Astrocyte of the hippocampus (primary cell): ENCODE data around the gene P3R3URF.

Source experiments
- DNase-seq: peaks from one replicate; pipeline ENCODE4 v3.0.0; 2011; ENCODE audit warnings: low read depth, low spot score

P3R3URF gene

DNA sequence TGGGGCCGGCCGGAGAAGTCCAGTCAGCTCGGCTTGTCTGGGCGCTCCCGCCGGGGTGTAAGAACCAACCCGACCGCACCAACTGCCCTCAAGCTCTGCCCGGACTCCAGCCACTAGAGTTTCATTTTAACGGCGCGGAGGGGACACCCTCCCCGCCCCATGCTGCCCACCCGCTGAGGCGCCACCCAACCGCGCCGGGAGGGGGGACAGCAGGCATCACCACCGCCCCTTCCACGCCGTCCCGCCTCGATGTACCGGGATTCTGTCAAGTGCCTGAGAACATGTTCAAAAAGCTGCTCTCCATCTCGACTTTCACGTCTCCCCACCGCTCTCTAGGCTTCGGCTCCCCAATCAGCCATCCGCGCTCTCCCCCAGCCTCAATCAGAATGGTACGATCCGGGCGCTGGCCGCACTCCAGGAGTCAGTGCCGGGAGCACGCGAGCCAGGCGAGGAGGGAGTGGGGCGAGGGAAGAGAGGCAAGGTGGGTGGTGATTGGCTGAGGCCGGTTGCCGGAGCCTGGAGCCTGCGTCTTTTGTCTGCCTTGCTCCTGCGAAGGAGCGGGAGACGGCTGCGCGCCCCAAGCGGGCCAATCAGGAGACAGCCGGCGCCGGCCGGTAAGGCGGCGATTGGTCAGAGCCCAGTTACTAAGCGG lies 43.6 kb downstream of the P3R3URF start, which contains the start of gene PIK3R3:
PIK3R3 (minus strand) TSS at position 101 of the 652 bp plus-strand sequence. CDS start 677 bp downstream, outside the sequence.
- DNase-seq = peak; percentile 100

DNA sequence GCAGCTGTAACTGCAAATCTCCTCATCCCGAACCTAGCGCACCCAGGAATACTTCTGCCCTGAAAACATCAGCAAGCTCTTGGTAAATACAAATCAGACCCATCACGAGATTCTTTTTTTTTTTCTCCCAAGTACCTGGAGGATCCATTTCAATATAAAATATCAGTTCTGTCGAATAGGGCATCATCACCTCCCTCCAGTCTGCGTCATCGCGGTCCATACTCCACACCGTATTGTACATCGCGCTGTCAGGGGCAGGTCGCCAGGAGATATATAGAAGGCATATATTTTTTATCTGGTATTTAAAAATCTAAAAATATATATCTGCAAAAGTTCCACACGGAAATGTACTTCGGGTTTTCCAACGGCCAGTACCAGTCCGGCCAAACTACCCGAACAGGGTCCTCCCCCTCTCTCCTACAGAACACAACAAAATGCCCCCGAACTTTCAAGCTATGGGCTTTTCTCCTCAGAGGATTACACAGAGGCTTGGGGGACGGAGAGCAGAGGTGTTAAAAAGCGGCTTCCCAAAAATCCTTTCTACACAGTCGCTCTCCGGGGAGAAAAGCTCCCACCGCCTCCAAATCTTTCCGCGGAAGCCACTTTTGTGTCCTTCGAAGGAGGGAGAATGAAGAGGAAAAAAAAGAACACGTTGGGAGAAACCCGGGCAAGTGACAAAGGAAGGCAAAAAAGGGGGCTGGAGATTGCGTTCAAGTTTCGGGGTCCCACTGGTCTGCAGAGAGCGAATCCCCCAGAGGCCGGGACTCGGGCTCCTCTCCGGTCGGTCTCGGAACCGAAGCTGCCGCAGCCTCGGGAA lies 44.4 kb downstream of the P3R3URF start:
- DNase-seq = peak; percentile 53

DNA sequence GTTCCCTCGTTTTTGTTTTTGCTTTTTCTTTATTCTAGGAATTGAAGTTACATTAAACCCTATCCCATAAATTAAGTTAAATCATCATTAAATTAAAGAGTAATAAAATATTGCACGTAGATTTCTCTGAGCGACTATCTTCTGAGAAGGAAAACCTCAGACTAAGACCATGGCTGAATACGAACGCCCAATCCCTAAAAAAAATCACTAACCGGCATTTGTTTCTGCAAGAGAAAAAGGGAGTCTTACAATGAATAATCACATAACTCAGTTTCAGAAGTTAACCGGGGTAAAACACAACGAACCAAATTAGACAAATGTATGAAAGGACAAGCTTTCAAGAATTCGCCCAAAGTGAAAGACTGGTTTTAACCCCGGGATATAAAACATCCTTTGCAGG lies 45.2 kb downstream of the P3R3URF start:
- peak; percentile 24 for DNase-seq

DNA sequence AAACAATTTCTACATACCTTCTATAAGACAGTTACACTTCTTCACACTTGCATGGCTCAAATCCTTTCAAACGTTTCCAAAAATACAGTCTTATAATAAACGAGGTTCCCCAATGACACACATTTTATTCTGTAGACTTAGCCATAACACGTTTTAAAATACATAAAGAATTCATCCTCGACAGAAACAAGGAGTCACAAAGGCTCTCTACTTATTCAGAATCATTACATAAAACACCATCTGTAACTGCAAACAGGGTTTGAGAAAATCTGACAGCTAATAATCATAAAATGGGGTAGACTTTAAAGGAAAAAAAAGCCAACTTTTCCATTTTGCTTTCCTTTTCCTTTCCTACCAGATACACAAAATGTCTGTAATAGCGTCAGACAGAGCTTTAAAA lies 45.7 kb downstream of the P3R3URF start:
- no peak for DNase-seq

DNA sequence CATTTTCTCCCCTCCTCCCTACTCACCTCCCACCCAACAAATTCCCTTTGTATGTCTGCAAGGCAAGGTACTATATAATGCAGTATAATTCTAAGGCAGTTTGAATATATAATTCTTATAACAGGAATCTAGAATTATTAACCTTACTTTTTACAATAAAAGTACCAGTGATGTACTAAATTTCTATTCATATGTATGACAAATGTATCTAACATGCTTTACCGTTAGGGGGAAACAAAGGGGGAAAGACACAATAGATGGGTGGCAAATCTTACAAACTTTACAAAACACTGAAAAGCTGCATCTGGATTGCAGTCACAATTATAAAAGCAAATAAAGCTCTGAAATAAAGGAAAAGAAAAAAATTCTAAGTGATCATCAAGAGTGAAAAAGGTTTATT lies 46.2 kb downstream of the P3R3URF start:
- no peak for DNase-seq

DNA sequence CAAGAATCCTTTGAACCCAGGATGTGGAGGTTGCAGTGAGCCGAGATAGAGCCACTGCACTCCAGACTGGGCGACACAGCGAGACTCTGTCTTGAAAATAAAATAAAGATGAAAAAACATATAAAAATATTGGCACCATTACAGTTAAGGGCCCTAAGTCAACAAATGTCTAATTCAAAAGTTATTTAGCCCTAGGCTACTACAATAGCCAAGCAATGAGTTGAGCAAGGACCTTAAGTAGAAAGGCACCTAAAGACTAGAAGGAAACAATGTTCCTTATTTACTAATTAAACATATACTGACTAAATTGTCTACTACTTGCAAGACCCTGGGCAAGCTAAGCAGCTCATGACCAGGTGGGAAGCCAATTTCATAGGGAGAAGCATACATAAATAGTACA lies 47.9 kb downstream of the P3R3URF start:
- no peak for DNase-seq
